NOMO-1 treated with DMSO at 0.1 percent for 48 hours (cell line): Measurements from ENCODE around the gene DONSON.

Source experiments
- DNase-seq: peaks from one replicate; lab custom pipeline; 2025; ENCODE audit not compliant: unreplicated experiment; lab: John Stamatoyannopoulos, UW

Gene DONSON

DNA sequence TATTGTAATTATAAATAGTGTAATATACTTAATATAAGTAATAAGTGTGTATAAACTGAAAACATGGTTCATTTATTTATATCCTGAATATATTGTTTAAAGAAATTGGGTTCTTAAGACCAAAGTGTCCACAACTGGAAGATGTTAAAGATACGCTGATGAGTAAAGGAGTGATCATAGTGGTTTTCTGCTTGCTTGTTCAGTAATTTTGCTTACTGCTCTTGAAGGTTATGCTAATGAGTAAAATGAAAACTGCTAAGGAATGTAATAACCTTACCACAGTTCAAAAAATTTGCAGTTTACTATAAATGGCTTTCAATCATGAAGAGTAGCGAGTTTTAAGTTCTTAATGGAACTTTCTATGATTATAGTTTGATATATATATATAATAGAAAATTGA, 22.0 kb downstream of the DONSON start:
- DNase-seq, result no peak

DNA sequence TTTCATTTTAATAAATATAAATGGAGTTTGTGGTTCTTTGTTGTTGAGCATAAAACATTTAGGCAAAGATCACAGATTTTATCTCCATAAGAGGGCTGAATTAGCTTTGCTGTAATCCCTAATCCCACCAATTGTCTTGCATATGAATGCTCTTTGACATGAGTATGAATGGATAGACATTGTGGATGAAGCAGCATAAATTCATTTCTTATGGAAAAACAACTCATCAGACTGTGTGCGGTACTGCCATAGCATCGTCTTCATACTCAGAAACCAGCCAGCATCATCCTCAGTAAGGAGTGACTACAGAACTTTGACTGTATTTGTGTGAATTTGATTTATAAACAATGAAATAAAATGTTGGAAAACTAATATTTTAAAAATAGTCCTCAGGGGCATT, 26.1 kb downstream of the DONSON start:
- DNase-seq, result no peak

- no peak for DNase-seq
Observed at GRCh38 chr21:33561373-33561772, 27.1 kb downstream of the DONSON start.

DNA sequence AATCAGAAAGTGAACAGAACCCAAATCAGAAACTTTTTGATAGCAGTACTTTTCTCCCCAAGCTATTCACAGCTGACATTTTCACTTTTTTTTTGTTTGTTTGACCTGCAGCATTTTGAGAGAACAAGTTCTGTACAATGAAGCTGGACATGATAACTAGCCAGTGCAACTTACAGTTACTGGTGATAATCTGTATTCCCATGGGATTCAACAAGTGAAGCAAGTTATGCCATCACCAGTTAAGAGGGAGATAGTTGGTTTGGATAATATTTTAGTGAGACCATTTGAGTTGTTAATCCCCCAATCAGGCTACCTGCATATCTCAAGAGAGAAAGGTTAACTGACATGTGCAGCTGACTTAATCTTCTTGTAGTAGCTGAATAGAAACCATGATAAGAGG, 27.5 kb downstream of the DONSON start:
- DNase-seq, result no peak

- DNase-seq, result no peak
Observed at GRCh38 chr21:33559813-33560212, 28.7 kb downstream of the DONSON start.

DNA sequence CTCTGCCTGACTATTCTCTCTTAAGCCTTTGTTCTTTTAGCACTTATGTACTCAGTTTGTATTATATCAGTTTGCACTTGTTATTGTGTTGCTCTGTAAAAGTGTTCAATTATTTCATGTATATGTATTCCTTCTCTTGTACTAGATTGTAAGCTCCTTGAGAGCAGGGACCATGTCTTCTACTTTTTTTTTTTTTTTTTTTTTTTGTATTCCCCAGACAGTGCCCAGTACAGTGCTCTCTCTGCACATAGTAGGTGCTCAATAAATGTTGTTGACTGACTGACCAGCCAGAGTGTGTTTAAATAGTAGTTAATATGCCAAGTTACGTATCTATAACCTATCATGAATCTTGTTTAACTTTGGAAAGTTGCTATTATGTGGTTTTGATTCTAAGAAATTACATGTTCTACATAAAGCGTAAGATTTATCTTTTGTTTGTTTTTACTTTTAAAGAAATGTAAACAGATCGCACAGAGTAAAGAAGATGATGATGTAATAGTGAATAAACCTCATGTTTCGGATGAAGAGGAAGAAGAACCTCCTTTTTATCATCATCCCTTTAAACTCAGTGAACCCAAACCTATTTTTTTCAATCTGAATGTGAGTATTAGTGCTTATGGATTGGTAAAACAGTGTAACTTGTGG, 29.6 kb downstream of the DONSON start:
- DNase-seq, result no peak

DNA sequence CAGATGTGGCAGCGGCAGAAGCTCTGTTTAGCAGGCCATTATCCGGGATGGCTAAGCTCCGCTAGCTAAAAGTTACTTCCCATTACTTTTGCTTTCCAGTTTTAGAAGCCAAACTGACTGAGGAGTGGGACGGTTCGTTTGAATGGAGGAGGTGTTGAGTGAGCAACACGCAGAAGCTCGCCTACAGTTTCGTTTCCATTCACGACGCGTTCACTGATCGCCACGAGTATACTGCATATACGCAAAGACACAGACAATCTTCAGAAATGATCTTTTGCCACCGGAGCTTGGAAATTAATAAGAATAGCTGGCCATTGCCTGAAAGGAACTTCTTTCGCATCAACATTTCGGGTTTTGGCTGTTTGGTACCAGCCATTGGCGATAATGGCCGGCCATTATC, 31.0 kb downstream of the DONSON start:
- no peak for DNase-seq

GRCh38 chr21:33554982-33555344, 33.5 kb downstream of the DONSON start:
- DNase-seq, result no peak

- DNase-seq, result no peak
Observed at GRCh38 chr21:33554236-33554981, 34.1 kb downstream of the DONSON start.

DNA sequence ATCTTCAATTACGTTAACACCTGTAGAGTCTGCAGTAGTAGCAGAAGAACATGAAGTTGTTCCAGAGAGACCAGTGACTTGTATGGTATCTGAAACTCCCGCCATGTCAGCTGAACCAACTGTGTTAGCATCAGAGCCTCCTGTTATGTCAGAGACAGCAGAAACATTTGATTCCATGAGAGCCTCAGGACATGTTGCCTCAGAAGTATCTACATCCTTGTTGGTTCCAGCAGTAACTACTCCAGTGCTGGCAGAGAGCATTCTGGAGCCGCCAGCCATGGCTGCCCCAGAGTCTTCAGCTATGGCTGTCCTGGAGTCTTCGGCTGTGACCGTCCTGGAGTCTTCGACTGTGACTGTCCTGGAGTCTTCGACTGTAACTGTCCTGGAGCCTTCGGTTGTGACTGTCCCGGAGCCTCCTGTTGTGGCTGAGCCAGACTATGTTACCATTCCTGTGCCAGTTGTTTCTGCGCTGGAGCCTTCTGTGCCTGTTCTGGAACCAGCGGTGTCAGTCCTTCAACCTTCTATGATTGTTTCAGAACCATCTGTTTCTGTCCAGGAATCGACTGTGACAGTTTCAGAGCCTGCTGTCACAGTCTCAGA, 35.4 kb downstream of the DONSON start:
- DNase-seq, result no peak

DNA sequence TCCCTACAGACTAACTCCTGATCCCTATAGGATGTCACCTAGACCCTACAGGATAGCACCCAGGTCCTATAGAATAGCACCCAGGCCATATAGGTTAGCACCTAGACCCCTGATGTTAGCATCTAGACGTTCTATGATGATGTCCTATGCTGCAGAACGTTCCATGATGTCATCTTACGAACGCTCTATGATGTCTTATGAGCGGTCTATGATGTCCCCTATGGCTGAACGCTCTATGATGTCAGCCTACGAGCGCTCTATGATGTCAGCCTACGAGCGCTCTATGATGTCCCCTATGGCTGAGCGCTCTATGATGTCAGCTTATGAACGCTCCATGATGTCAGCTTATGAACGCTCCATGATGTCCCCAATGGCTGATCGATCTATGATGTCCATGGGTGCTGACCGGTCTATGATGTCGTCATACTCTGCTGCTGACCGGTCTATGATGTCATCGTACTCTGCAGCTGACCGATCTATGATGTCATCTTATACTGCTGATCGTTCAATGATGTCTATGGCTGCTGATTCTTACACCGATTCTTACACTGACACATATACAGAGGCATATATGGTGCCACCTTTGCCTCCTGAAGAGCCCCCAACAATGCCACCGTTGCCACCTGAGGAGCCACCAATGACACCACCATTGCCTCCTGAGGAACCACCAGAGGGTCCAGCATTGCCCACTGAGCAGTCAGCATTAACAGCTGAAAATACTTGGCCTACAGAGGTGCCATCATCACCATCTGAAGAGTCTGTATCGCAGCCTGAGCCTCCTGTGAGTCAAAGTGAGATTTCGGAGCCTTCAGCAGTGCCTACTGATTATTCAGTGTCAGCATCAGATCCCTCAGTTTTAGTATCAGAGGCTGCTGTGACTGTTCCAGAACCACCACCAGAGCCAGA, 36.1 kb downstream of the DONSON start:
- DNase-seq, result no peak

GRCh38 chr21:33551664-33552063, 36.8 kb downstream of the DONSON start:
- DNase-seq, result no peak

- DNase-seq, result no peak
Observed at GRCh38 chr21:33550772-33551660, 37.5 kb downstream of the DONSON start.

DNA sequence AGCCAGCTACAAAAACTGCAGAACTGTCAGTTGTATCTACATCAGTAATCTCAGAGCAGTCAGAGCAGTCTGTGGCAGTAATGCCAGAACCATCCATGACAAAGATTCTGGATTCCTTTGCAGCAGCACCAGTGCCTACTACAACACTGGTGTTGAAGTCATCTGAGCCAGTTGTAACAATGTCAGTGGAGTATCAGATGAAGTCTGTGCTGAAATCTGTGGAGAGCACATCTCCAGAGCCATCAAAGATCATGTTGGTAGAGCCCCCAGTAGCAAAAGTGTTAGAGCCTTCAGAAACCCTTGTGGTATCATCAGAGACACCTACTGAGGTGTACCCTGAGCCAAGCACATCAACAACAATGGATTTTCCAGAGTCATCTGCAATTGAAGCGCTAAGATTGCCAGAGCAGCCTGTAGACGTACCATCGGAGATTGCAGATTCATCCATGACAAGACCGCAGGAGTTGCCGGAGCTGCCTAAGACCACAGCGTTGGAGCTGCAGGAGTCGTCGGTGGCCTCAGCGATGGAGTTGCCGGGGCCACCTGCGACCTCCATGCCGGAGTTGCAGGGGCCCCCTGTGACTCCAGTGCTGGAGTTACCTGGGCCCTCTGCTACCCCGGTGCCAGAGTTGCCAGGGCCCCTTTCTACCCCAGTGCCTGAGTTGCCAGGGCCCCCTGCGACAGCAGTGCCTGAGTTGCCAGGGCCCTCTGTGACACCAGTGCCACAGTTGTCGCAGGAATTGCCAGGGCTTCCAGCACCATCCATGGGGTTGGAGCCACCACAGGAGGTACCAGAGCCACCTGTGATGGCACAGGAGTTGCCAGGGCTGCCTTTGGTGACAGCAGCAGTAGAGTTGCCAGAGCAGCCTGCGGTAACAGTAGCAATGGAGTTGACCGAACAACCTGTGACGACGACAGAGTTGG, 38.4 kb downstream of the DONSON start:
- DNase-seq, result no peak

DNA sequence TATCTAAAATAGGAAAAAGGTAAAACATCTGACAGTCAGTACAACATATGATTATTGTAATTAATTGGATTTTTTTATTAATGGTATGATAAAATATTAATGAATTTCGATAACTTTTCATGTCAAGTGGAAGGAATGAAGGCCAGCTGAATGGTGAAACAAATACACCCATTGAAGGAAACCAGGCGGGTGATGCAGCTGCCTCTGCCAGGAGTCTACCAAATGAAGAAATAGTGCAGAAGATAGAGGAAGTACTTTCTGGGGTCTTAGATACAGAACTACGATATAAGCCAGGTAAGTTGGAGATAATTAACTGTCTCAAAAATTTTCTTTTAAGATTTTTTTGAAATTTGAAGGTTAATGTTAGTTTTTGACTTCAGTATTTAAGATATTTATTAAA, 42.4 kb downstream of the DONSON start:
- DNase-seq, result peak; percentile 57

- DNase-seq, result no peak
Observed at GRCh38 chr21:33544451-33545195, 43.9 kb downstream of the DONSON start.

DNA sequence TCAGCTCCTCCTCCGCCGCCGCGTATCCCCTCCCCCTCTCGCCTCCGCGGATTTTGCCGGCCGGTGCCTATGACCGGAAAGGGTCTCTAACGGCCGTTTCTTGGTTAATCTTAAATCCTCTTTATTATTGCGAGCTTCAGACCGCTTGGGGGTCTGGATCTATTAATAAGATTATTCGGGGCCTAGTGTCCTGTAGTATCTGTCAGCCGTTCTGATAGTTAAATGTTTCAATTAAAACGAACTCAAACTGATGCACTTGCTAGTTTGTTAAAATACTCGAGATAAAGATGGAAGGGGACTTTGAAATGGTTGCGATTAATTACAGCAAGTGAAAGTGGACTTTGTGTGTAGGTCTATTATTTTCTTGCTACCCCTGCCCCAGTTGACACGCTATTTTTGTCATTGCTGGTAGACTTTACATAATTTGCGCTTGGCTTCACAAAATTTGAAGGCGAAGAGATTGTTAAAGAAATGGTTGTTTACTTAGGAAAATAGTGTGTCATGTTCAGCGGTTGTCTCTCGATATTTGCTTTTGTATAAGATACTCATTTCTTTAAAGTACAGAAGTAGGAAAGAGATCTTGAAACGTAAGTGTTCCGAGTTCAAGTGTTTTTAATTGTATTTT, 44.9 kb downstream of the DONSON start:
- DNase-seq, result no peak
